HPDE6-E6E7 (cell line): ENCODE measurements around the gene SYCN.

Experiments used
- DNase-seq: peaks from one replicate; pipeline ENCODE4 v3.0.0; 2011; ENCODE audit warnings: missing footprints; ENCODE audit errors: extremely low spot score

The SYCN gene

GRCh38 chr19:39194832-39195542 is 9.1 kb downstream of the SYCN start:
- no peak for DNase-seq

- no peak for DNase-seq
Observed at GRCh38 chr19:39193803-39194202, 10.3 kb downstream of the SYCN start.

- DNase-seq = no peak
Observed at GRCh38 chr19:39192846-39193245, 11.2 kb downstream of the SYCN start.

GRCh38 chr19:39190768-39191167 is 13.3 kb downstream of the SYCN start:
- no peak for DNase-seq

- DNase-seq = no peak
Observed at GRCh38 chr19:39188960-39189359, 15.1 kb downstream of the SYCN start.

GRCh38 chr19:39187552-39187943 is 16.5 kb downstream of the SYCN start:
- DNase-seq = no peak

- DNase-seq = no peak
Observed at GRCh38 chr19:39186391-39186790, 17.7 kb downstream of the SYCN start.

GRCh38 chr19:39183104-39183503 is 21.0 kb downstream of the SYCN start:
- DNase-seq = no peak

- DNase-seq = no peak
Observed at GRCh38 chr19:39182174-39182505, 21.9 kb downstream of the SYCN start.

- DNase-seq = no peak
Observed at GRCh38 chr19:39181500-39182173, 22.4 kb downstream of the SYCN start.

GRCh38 chr19:39180749-39181148 is 23.3 kb downstream of the SYCN start:
- DNase-seq = no peak

- no peak for DNase-seq
Observed at GRCh38 chr19:39179754-39180153, 24.3 kb downstream of the SYCN start.

- DNase-seq = no peak
Observed at GRCh38 chr19:39178296-39179006, 25.6 kb downstream of the SYCN start.

GRCh38 chr19:39177736-39178135 is 26.3 kb downstream of the SYCN start:
- DNase-seq = no peak

- DNase-seq = no peak
Observed at GRCh38 chr19:39177110-39177699, 26.9 kb downstream of the SYCN start.

- no peak for DNase-seq
Observed at GRCh38 chr19:39175564-39175963, 28.5 kb downstream of the SYCN start.

- no peak for DNase-seq
Observed at GRCh38 chr19:39174558-39175544, 29.2 kb downstream of the SYCN start.

- DNase-seq = no peak
Observed at GRCh38 chr19:39174142-39174541, 29.9 kb downstream of the SYCN start.

- DNase-seq = no peak
Observed at GRCh38 chr19:39173502-39173991, 30.5 kb downstream of the SYCN start.

GRCh38 chr19:39172700-39173501 is 31.2 kb downstream of the SYCN start:
- no peak for DNase-seq
